ENCODE results near the gene TCP11L1.
A peak's percentile ranks its signal among the peaks of the same experiment; 100 is the strongest.
"Not testable (repeated sequence)": the region's sequence is repeated elsewhere in the genome, so short reads cannot be mapped to it uniquely, and the experiment has no call there.

The TCP11L1 gene

GRCh38 chr11:33065445-33066178, 26.2 kb downstream of the TCP11L1 start:
- peak; percentile 43 to 57 for DNase-seq (ENCODE audit: low read depth in 2 of 2)

- no peak for DNase-seq (ENCODE audit: low read depth in 2 of 2)
Observed at GRCh38 chr11:33067294-33067693, 27.9 kb downstream of the TCP11L1 start.

- DNase-seq (ENCODE audit: low read depth in 2 of 2), result no peak
Observed at GRCh38 chr11:33068611-33069340, 29.4 kb downstream of the TCP11L1 start.

- no peak for DNase-seq (ENCODE audit: low read depth in 2 of 2)
Observed at GRCh38 chr11:33072465-33072864, 33.1 kb downstream of the TCP11L1 start.

- no peak for DNase-seq (ENCODE audit: low read depth in 2 of 2)
Observed at GRCh38 chr11:33083918-33084317, 44.5 kb downstream of the TCP11L1 start.

GRCh38 chr11:33086017-33086416, 46.6 kb downstream of the TCP11L1 start:
- no peak for DNase-seq (ENCODE audit: low read depth in 2 of 2)

- DNase-seq (ENCODE audit: low read depth in 2 of 2), result no peak
Observed at GRCh38 chr11:33089776-33090175, 50.4 kb downstream of the TCP11L1 start.

GRCh38 chr11:33094157-33094556, 54.8 kb downstream of the TCP11L1 start:
- DNase-seq (ENCODE audit: low read depth in 2 of 2), result no peak

GRCh38 chr11:33103836-33104235, 64.5 kb downstream of the TCP11L1 start:
- no peak for DNase-seq (ENCODE audit: low read depth in 2 of 2)

GRCh38 chr11:33109294-33109895, 70.0 kb downstream of the TCP11L1 start:
- DNase-seq (ENCODE audit: low read depth in 2 of 2), result no peak

GRCh38 chr11:33110083-33110482, 70.7 kb downstream of the TCP11L1 start:
- no peak for DNase-seq (ENCODE audit: low read depth in 2 of 2)

- DNase-seq (ENCODE audit: low read depth in 2 of 2), result no peak
Observed at GRCh38 chr11:33116535-33116934, 77.2 kb downstream of the TCP11L1 start.

GRCh38 chr11:33122696-33123095, 83.3 kb downstream of the TCP11L1 start:
- not testable (repeated sequence) for DNase-seq (ENCODE audit: low read depth in 2 of 2)
